Osteoblast (primary cell): ENCODE results near the gene SEC24D. TPM values are rescaled to one million over a fixed set of nuclear protein-coding genes. Genes with fewer than 3 reads are reported as not detected.
A peak's percentile ranks its signal among the peaks of the same experiment; 100 is the strongest.

Source experiments
- DNase-seq: peaks from one replicate; pipeline ENCODE4 v3.0.0; 2011; ENCODE audit warnings: low spot score, mixed read lengths; ENCODE audit not compliant: insufficient read length; ENCODE audit errors: missing footprints
- H2AFZ ChIP-seq: 2 replicates; pipeline ENCODE4 v1.6.0; 2011; ENCODE audit warnings: mild to moderate bottlenecking, low read length
- H3K27ac ChIP-seq: 2 replicates; pipeline ENCODE4 v1.5.1; 2011; ENCODE audit warnings: mild to moderate bottlenecking, low read depth, low read length, moderate library complexity
- H3K27me3 ChIP-seq: 2 replicates; pipeline ENCODE4 v1.6.0; 2012; ENCODE audit warnings: mild to moderate bottlenecking, control low read depth, inconsistent platforms, low read length, moderate library complexity; ENCODE audit not compliant: insufficient read depth
- H3K36me3 ChIP-seq: 2 replicates; pipeline ENCODE4 v1.5.1; 2011; ENCODE audit warnings: mild to moderate bottlenecking, low read length, control low read depth, moderate library complexity; ENCODE audit not compliant: insufficient read depth
- H3K4me1 ChIP-seq: 2 replicates; pipeline ENCODE4 v1.5.1; 2011; ENCODE audit warnings: mild to moderate bottlenecking, low read length, control low read depth, moderate library complexity; ENCODE audit not compliant: insufficient read depth
- H3K4me2 ChIP-seq: 2 replicates; pipeline ENCODE4 v1.6.0; 2011; ENCODE audit warnings: mild to moderate bottlenecking, low read length; ENCODE audit not compliant: insufficient read depth
- H3K4me3 ChIP-seq: fragments of 200-600 bp; sonication (generic); 3 replicates; pipeline ENCODE4 v1.5.1; 2012; ENCODE audit warnings: mild to moderate bottlenecking, low read length, inconsistent platforms; ENCODE audit not compliant: insufficient read depth
- H3K79me2 ChIP-seq: 2 replicates; pipeline ENCODE4 v1.6.0; 2012; ENCODE audit warnings: mild to moderate bottlenecking, low read length, control low read depth, inconsistent platforms; ENCODE audit not compliant: insufficient read depth
- H3K9me3 ChIP-seq: 2 replicates; pipeline ENCODE4 v1.5.1; 2011; ENCODE audit warnings: low read depth, low read length, control low read depth
- H4K20me1 ChIP-seq: 2 replicates; pipeline ENCODE4 v1.6.0; 2012; ENCODE audit warnings: mild to moderate bottlenecking, low read length, control low read depth; ENCODE audit not compliant: insufficient read depth
- CTCF ChIP-seq: IDR thresholded peaks from 2 replicates; pipeline ENCODE4 v1.5.1; 2011; ENCODE audit warnings: mild to moderate bottlenecking, low read depth, low read length, moderate library complexity; ENCODE audit errors: extremely low read depth
- total RNA-seq: library from RNA; depleted of rRNA; stranded (reverse); fragments of >200 nt; gene quantifications from 2 replicates; pipeline ENCODE4 v1.2.3, GENCODE V29; 2012

SEC24D gene
- total RNA-seq, 1 donor: 116 TPM

- H3K4me2 ChIP-seq: no peak overlapping the region
- peak; percentile 62 for TF ChIP-seq CTCF
- H3K27ac ChIP-seq: no peak overlapping the region
- H3K4me3 ChIP-seq: no peak overlapping the region
- no peaks in the 10 kb centered on the region for H3K27me3 ChIP-seq
- H3K4me1 ChIP-seq: peaks cover 12% of the 10 kb centered on the region
- peaks cover 5% of the 10 kb centered on the region for H4K20me1 ChIP-seq
- peak; percentile 84 for DNase-seq
- peak overlapping the region; percentile 10 for H2AFZ ChIP-seq
- peaks cover 3% of the 10 kb centered on the region for H3K36me3 ChIP-seq
- H3K9me3 ChIP-seq: no peaks in the 10 kb centered on the region
- peaks cover 25% of the 10 kb centered on the region for H3K79me2 ChIP-seq
Observed at GRCh38 chr4:118682928-118683327, 153.0 kb downstream of the SEC24D start.

- DNase-seq: no peak
Observed at GRCh38 chr4:118680808-118681207, 155.1 kb downstream of the SEC24D start.

GRCh38 chr4:118676128-118676527 is 159.8 kb downstream of the SEC24D start:
- Histone ChIP-seq H3K4me1 (no peaks in the 10 kb centered on the region), H3K9me3 (no peaks in the 10 kb centered on the region), H3K27me3 (no peaks in the 10 kb centered on the region), H4K20me1 (no peaks in the 10 kb centered on the region), H2AFZ (no peak overlapping the region), H3K4me2 (no peak overlapping the region), H3K4me3 (no peak overlapping the region), H3K27ac (no peak overlapping the region), H3K79me2 (no peaks in the 10 kb centered on the region), H3K36me3 (no peaks in the 10 kb centered on the region)
- peak; percentile 24 for TF ChIP-seq CTCF
- DNase-seq: peak; percentile 31

More at GRCh38 chr4:118680808-118681207, 155.1 kb downstream of the SEC24D start:
- Histone ChIP-seq H3K4me2 (no peak overlapping the region), H3K27ac (no peak overlapping the region), H3K4me3 (no peak overlapping the region), H4K20me1 (no peaks in the 10 kb centered on the region), H3K79me2 (peaks cover 4% of the 10 kb centered on the region), H3K27me3 (no peaks in the 10 kb centered on the region), H3K36me3 (no peaks in the 10 kb centered on the region), H2AFZ (no peak overlapping the region), H3K9me3 (no peaks in the 10 kb centered on the region), H3K4me1 (peaks cover under 1% of the 10 kb centered on the region)
- TF ChIP-seq CTCF: no peak

Other genes starting within 250 kb of the SEC24D start
- gene METTL14, start 150.7 kb downstream of the SEC24D start, total RNA-seq: 25.3 and 28.0 TPM in 2 replicates
- gene SYNPO2, start 52.7 kb upstream of the SEC24D start, total RNA-seq: 20.9 and 34.0 TPM in 2 replicates